ENCODE measurements around the gene OTULIN. TPM values are rescaled to one million over a fixed set of nuclear protein-coding genes. Genes with fewer than 3 reads are reported as not detected.

OTULIN gene
- total RNA-seq, 2 experiments from 2014 or later: 28.7 to 45.6 TPM

DNA sequence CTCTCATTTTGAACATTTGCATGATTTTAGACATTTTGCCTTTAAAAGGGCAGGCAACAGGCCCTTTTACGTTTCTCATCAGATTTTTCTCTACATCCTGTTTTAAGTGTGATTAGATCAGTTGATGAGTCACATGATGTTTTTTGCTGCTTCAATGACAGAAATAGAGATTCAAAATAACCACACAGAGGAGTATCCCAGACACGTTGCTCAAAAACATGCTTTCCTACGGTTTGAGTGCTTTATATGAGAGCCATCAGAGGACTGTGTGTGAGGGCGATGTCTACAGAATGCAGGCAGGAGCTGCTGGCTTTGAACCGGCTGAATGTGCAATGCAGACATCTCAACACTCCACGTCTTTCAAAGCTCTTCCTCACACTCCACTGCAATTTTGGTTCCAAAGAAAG is 42.1 kb downstream of the OTULIN start:
- H3K4me1 ChIP-seq (ENCODE audit: insufficient read depth, low read length, poor library complexity, severe bottlenecking): no peaks in the 10 kb centered on the region
- no peak overlapping the region for H3K4me3 ChIP-seq (ENCODE audit: low read depth, low read length, poor library complexity, severe bottlenecking)

DNA sequence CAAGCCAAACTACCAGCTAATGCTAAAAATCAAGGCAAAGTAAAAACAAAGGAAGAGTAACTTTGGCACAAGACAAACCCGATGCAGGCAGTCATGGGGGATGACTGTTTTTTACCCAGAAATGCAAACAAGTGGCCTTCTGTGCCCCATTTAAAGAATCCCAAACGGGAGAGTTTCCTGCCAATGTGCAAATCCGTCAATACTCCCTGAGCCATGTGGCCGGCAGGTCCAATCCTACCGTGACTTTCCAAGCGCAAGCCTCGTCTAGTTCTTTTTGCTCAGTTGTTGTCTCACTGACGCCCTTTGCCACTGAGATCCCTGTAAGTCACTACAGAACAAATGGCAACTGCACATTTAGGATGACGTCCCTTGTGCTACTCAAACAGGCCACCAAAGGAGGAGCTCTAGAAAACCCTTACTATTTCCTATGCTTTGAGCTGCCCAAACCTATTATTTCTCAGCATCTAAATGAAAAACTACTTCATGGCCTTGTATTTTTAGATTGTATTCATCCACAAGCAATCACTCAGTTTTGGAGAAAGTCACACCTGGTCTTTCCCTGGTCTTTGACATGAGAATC is 43.4 kb downstream of the OTULIN start:
- H3K9me2 ChIP-seq (ENCODE audit: insufficient read depth, low read length): no peaks in the 10 kb centered on the region
- intact Hi-C loops (cut with micrococcal nuclease; ENCODE audit: unreplicated experiment): no loop called here
- ChIA-PET CTCF (ENCODE audit: unreplicated experiment) (interaction anchor here (0.6 kb wide), 1 partner anchor 1464 kb away, joined by 3 read pairs; no protein-coding TSS in a partner anchor), POLR2A (interaction anchor here (0.6 to 3.2 kb wide), 7 partner anchors 13 to 188 kb away, joined by 3 to 9 read pairs (median 3); no protein-coding TSS in a partner anchor)
- peaks cover 90% of the 10 kb centered on the region for H3K36me3 ChIP-seq (ENCODE audit: insufficient read depth, low read length)
- no peak for DNase-seq (ENCODE audit: low spot score)
- no peak overlapping the region for H3K4me2 ChIP-seq (ENCODE audit: low read length)
- H3K27ac ChIP-seq (ENCODE audit: low read depth, low read length, poor library complexity, severe bottlenecking): no peak overlapping the region
- no peak for TF ChIP-seq EZH2phosphoT487 (IDR thresholded peaks at IDR 0.05; ENCODE audit: borderline replicate concordance, low read depth, low read length)
- TF ChIP-seq, protein P1, sequence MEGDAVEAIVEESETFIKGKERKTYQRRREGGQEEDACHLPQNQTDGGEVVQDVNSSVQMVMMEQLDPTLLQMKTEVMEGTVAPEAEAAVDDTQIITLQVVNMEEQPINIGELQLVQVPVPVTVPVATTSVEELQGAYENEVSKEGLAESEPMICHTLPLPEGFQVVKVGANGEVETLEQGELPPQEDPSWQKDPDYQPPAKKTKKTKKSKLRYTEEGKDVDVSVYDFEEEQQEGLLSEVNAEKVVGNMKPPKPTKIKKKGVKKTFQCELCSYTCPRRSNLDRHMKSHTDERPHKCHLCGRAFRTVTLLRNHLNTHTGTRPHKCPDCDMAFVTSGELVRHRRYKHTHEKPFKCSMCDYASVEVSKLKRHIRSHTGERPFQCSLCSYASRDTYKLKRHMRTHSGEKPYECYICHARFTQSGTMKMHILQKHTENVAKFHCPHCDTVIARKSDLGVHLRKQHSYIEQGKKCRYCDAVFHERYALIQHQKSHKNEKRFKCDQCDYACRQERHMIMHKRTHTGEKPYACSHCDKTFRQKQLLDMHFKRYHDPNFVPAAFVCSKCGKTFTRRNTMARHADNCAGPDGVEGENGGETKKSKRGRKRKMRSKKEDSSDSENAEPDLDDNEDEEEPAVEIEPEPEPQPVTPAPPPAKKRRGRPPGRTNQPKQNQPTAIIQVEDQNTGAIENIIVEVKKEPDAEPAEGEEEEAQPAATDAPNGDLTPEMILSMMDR (conservative IDR thresholded peaks at IDR 0.05; ENCODE audit: low read length): no peak
- no TSS peak for BruUV-seq (replicated peaks)
- no peak overlapping the region for H2AFZ ChIP-seq (ENCODE audit: low read length)
- H3K79me2 ChIP-seq (ENCODE audit: insufficient read depth, low read depth, low read length): no peaks in the 10 kb centered on the region
- no peak overlapping the region for H3K4me3 ChIP-seq (ENCODE audit: low read depth, low read length, poor library complexity, severe bottlenecking)
- no peaks in the 10 kb centered on the region for H4K20me1 ChIP-seq (ENCODE audit: insufficient read depth, low read length)
- H3K9me3 ChIP-seq (ENCODE audit: low read length): no peaks in the 10 kb centered on the region
- no peaks in the 10 kb centered on the region for H3K4me1 ChIP-seq (ENCODE audit: insufficient read depth, low read length, poor library complexity, severe bottlenecking)

More for the DNA sequence above, 42.1 kb downstream of the OTULIN start:
- H4K20me1 ChIP-seq (ENCODE audit: insufficient read depth, low read length): no peaks in the 10 kb centered on the region
- no peak overlapping the region for H3K27ac ChIP-seq (ENCODE audit: low read depth, low read length, poor library complexity, severe bottlenecking)
- no peaks in the 10 kb centered on the region for H3K9me2 ChIP-seq (ENCODE audit: insufficient read depth, low read length)
- H3K36me3 ChIP-seq (ENCODE audit: insufficient read depth, low read length): peaks cover 92% of the 10 kb centered on the region
- H3K9me3 ChIP-seq (ENCODE audit: low read length): no peaks in the 10 kb centered on the region
- H3K4me2 ChIP-seq (ENCODE audit: low read length): no peak overlapping the region
- DNase-seq (ENCODE audit: low spot score): no peak
- CTCF ChIA-PET (ENCODE audit: unreplicated experiment): interaction anchor here (0.9 kb wide), 1 partner anchor 17 kb away, joined by 3 read pairs; no protein-coding TSS in a partner anchor
- POLR2A ChIA-PET: interaction anchor here (3.2 kb wide), 1 partner anchor 40 kb away, joined by 9 read pairs; no protein-coding TSS in a partner anchor
- no peaks in the 10 kb centered on the region for H3K79me2 ChIP-seq (ENCODE audit: insufficient read depth, low read depth, low read length)
- no peak overlapping the region for H2AFZ ChIP-seq (ENCODE audit: low read length)
- intact Hi-C loops (cut with micrococcal nuclease; ENCODE audit: unreplicated experiment): no loop called here
- no peak for TF ChIP-seq EZH2phosphoT487 (IDR thresholded peaks at IDR 0.05; ENCODE audit: borderline replicate concordance, low read depth, low read length)
- TF ChIP-seq, protein P1 (conservative IDR thresholded peaks at IDR 0.05; ENCODE audit: low read length): no peak
- BruUV-seq (replicated peaks): no TSS peak

DNA sequence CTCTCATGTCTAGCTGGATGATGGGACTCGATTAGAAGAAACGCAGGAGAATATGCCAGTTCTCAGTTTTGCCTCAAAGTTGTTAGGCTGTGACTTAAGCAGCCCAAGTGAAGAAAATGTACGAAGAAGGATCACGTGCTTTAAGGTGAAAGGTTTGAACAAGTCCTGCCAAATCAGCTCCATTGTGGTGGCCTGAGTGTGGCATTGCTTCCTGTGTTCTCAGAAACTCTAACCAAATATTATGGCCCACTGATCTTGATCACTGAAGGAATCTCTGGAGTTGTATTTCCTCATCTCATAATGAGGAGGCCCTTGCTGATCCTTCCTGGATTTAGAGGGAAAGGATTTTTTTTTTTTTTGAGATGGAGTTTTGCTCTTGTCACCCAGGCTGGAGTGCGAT is 44.0 kb downstream of the OTULIN start:
- Histone ChIP-seq H3K79me2 (ENCODE audit: insufficient read depth, low read depth, low read length) (no peaks in the 10 kb centered on the region), H3K9me3 (ENCODE audit: low read length) (no peaks in the 10 kb centered on the region), H4K20me1 (ENCODE audit: insufficient read depth, low read length) (no peaks in the 10 kb centered on the region), H3K36me3 (ENCODE audit: insufficient read depth, low read length) (peaks cover 92% of the 10 kb centered on the region), H3K4me2 (ENCODE audit: low read length) (no peak overlapping the region), H3K27ac (ENCODE audit: low read depth, low read length, poor library complexity, severe bottlenecking) (no peak overlapping the region), H2AFZ (ENCODE audit: low read length) (no peak overlapping the region), H3K4me1 (ENCODE audit: insufficient read depth, low read length, poor library complexity, severe bottlenecking) (no peaks in the 10 kb centered on the region), H3K9me2 (ENCODE audit: insufficient read depth, low read length) (no peaks in the 10 kb centered on the region), H3K4me3 (ENCODE audit: low read depth, low read length, poor library complexity, severe bottlenecking) (no peak overlapping the region)
- intact Hi-C loops (cut with micrococcal nuclease; ENCODE audit: unreplicated experiment): no loop called here
- no TSS peak for BruUV-seq (replicated peaks)
- TF ChIP-seq, protein P1 (conservative IDR thresholded peaks at IDR 0.05; ENCODE audit: low read length): no peak
- TF ChIP-seq EZH2phosphoT487 (IDR thresholded peaks at IDR 0.05; ENCODE audit: borderline replicate concordance, low read depth, low read length): no peak
- ChIA-PET CTCF (ENCODE audit: unreplicated experiment) (no interaction called here), POLR2A (interaction anchor here (0.9 to 3.2 kb wide), 3 partner anchors 14 to 42 kb away, joined by 3 to 9 read pairs (median 3); no protein-coding TSS in a partner anchor)
- no peak for DNase-seq (ENCODE audit: low spot score)
